K562 (cell line): ENCODE data around the gene TMEM143. TPM values are rescaled to one million over a fixed set of nuclear protein-coding genes. Genes with fewer than 3 reads are reported as not detected.

Experiments
- ATAC-seq: fragments of 200-7000 bp; cut with Tn5 transposase; 3 replicates; pipeline ENCODE4 v1.9.1; 2020; ENCODE audit warnings: moderate library complexity
- BruUV-seq: library from RNA; stranded (reverse); fragments of 400-500 nt; replicated peaks from 2 replicates; lab custom pipeline; 2021; lab: Mats Ljungman, UMichigan
- CTCF ChIA-PET: fragments of 300-600 bp; formaldehyde crosslinking; extraction: SDS; loops from one replicate; lab custom pipeline; 2021; ENCODE audit warnings: low intra/inter-chr PET ratio; lab: Yijun Ruan, JAX
- POLR2A ChIA-PET: fragments of 300-600, 350-650 bp; sonication (Branson Sonifier 250); formaldehyde crosslinking; extraction: SDS; loops from one replicate; lab custom pipeline; 2021; ENCODE audit warnings: antibody characterized with exemption, inconsistent platforms; lab: Yijun Ruan, JAX
- DNase-seq, 4 experiments: peaks; one replicate each; pipeline versions ENCODE4 v3.0.0 to v3.0.0-alpha.2; 2011 to 2018; ENCODE audit warnings: low spot score in 3 of 4, mixed read lengths in 3 of 4; ENCODE audit errors: extremely low read depth in 1 of 4
- FAIRE-seq: peaks from 2 replicates; lab custom pipeline; 2011; peaks lifted over from hg19 to GRCh38; lab: Jason Lieb, UNC
- H2AFZ ChIP-seq: 2 replicates; pipeline ENCODE4 v1.6.0; 2011; ENCODE audit warnings: low read depth, low read length, control low read depth, inconsistent platforms
- H3K27ac ChIP-seq: fragments of 200-600 bp; 3 replicates; pipeline ENCODE4 v1.8.0; 2011; ENCODE audit warnings: low read depth, mild to moderate bottlenecking, control low read depth, inconsistent platforms, low read length, moderate library complexity, mixed read lengths; ENCODE audit errors: extremely low read depth
- H3K27me3 ChIP-seq, 2 experiments: fragments of 300-600 bp in 1 of 2; 2 replicates in 1 of 2; 3 replicates in 1 of 2; pipeline versions ENCODE4 v1.6.0 to v1.8.0; 2011; ENCODE audit warnings: inconsistent platforms in 2 of 2, low read length in 2 of 2, mild to moderate bottlenecking in 1 of 2, mixed read lengths in 1 of 2, moderate library complexity in 1 of 2; ENCODE audit not compliant: control insufficient read depth in 2 of 2, insufficient read depth in 2 of 2
- H3K36me3 ChIP-seq: fragments of 300-600 bp; 3 replicates; pipeline ENCODE4 v1.8.0; 2011; ENCODE audit warnings: mild to moderate bottlenecking, low read length, inconsistent platforms; ENCODE audit not compliant: control insufficient read depth, insufficient read depth
- H3K4me1 ChIP-seq, 2 experiments: fragments of 200-600 bp in 1 of 2; replicated peaks in 1 of 2; 2 replicates in 1 of 2; 3 replicates in 1 of 2; pipeline versions ENCODE4 v1.5.1 to v1.8.0; 2011; ENCODE audit warnings: inconsistent platforms in 2 of 2, low read length in 2 of 2, mild to moderate bottlenecking in 1 of 2, mixed read lengths in 1 of 2, moderate library complexity in 1 of 2; ENCODE audit not compliant: control insufficient read depth in 2 of 2, insufficient read depth in 2 of 2
- H3K4me2 ChIP-seq: 2 replicates; pipeline ENCODE4 v1.6.1; 2011; ENCODE audit warnings: low read length, control low read depth, inconsistent platforms, mixed read lengths; ENCODE audit not compliant: insufficient read depth
- H3K4me3 ChIP-seq: fragments of 200-600 bp; sonication (generic), shearing (Covaris generic); 2 replicates; pipeline ENCODE4 v1.5.1; 2016; ENCODE audit warnings: control low read depth, inconsistent platforms
- H3K79me2 ChIP-seq: fragments of 200-600 bp; 3 replicates; pipeline ENCODE4 v1.8.0; 2011; ENCODE audit warnings: low read length, inconsistent platforms; ENCODE audit not compliant: control insufficient read depth, insufficient read depth
- H3K9ac ChIP-seq, 2 experiments: 2 replicates each; pipeline versions ENCODE4 v1.6.0 to v1.6.1; 2011; ENCODE audit warnings: low read depth in 2 of 2, low read length in 2 of 2, control low read depth in 1 of 2, inconsistent platforms in 1 of 2, mild to moderate bottlenecking in 1 of 2, mixed read lengths in 1 of 2; ENCODE audit not compliant: insufficient read depth in 1 of 2
- H3K9me1 ChIP-seq: one replicate; pipeline ENCODE4 v1.6.0; 2011; ENCODE audit warnings: inconsistent platforms, mild to moderate bottlenecking, low read length, moderate library complexity; ENCODE audit not compliant: control insufficient read depth, insufficient read depth
- H3K9me3 ChIP-seq: replicated peaks from 2 replicates; pipeline ENCODE4 v1.5.1; 2011; ENCODE audit warnings: low read depth, low read length, inconsistent platforms; ENCODE audit not compliant: control insufficient read depth, insufficient read depth
- H4K20me1 ChIP-seq: replicated peaks from 2 replicates; pipeline ENCODE4 v1.6.1; 2011; ENCODE audit warnings: low read length, inconsistent platforms, mixed read lengths; ENCODE audit not compliant: control insufficient read depth, insufficient read depth
- ATF1 ChIP-seq, 2 experiments: fragments of 450-650 bp in 1 of 2; IDR thresholded peaks; 2 replicates each; pipeline ENCODE4 v1.6.1; 2016; ENCODE audit warnings: missing compliant biosample characterization in 1 of 2, missing genetic modification characterization in 1 of 2
- BDP1 ChIP-seq: IDR thresholded peaks from 3 replicates; pipeline ENCODE4 v1.6.1; 2011; ENCODE audit not compliant: insufficient read length, insufficient read depth
- KLF6 ChIP-seq: fragments of 250-450 bp; sonication (Bioruptor Pico); IDR thresholded peaks from 2 replicates; pipeline ENCODE4 v1.4.0; 2020; ENCODE audit warnings: mild to moderate bottlenecking, moderate library complexity, borderline replicate concordance
- NFATC3 ChIP-seq: fragments of 450-650 bp; IDR thresholded peaks from 2 replicates; pipeline ENCODE4 v1.6.1; 2017; ENCODE audit warnings: mild to moderate bottlenecking
- NR2F6 ChIP-seq: fragments of 450-650 bp; formaldehyde crosslinking; IDR thresholded peaks from 2 replicates; pipeline ENCODE4 v1.4.0; 2020; ENCODE audit warnings: mild to moderate bottlenecking
- PRMT5 ChIP-seq: sonication (generic); formaldehyde crosslinking; IDR thresholded peaks from 2 replicates; pipeline ENCODE4 v1.5.0; 2020; ENCODE audit warnings: missing genetic modification reagents
- SAP30 ChIP-seq: fragments of 200-600 bp; sonication (generic); IDR thresholded peaks from 2 replicates; pipeline ENCODE4 v1.6.1; 2012; ENCODE audit warnings: borderline replicate concordance, low read depth, mild to moderate bottlenecking, moderate library complexity, low read length, control low read depth, inconsistent platforms; ENCODE audit not compliant: insufficient read depth, poor library complexity, severe bottlenecking
- ZBTB26 ChIP-seq: fragments of 450-650 bp; formaldehyde crosslinking; IDR thresholded peaks from 2 replicates; pipeline ENCODE4 v1.4.0; 2022; ENCODE audit warnings: missing genetic modification characterization
- ZNF239 ChIP-seq: fragments of 250-450 bp; sonication (Bioruptor Pico); IDR thresholded peaks from 2 replicates; pipeline ENCODE4 v1.4.0; 2020; ENCODE audit warnings: mild to moderate bottlenecking
- ZNF347 ChIP-seq: fragments of 450-650 bp; formaldehyde crosslinking; IDR thresholded peaks from 2 replicates; pipeline ENCODE4 v1.4.0; 2020; ENCODE audit warnings: low read depth, mild to moderate bottlenecking, moderate library complexity
- WGBS: fragments of 100-300 bp; shearing (Covaris generic); methylation state at CpG from one replicate; pipeline ENCODE4 v1.1.6; 2016; ENCODE audit warnings: low coverage, mixed read lengths; ENCODE audit not compliant: insufficient coverage; ENCODE audit errors: missing lambda C conversion rate; 5-methylcytosine and 5-hydroxymethylcytosine counted together
- in situ Hi-C: fragments of 300-500 bp; cut with MboI; formaldehyde crosslinking; loops from 4 replicates; pipeline ENCODE4 v1.15.0; 2018; ENCODE audit warnings: inconsistent platforms, mixed read lengths
- intact Hi-C: fragments of 100-400 bp; cut with micrococcal nuclease; formaldehyde crosslinking; loops from 2 replicates; pipeline ENCODE4 v1.14.2; 2022
- polyA plus RNA-seq, 8 experiments: library from polyadenylated mRNA; depleted of rRNA in 4 of 8; stranded (reverse) in 5 of 8; unstranded in 3 of 8; fragments of >200 nt; fragmentation: Nextera tagmentation in 2 of 8; fragmentation: Illumina TruSeq in 1 of 8; extraction: Ambion mirVana in 2 of 8; extraction: Trizol in 1 of 8; gene quantifications; 2 replicates each; pipeline versions ENCODE4 v1.2.1 to v1.2.3, GENCODE V29; 2011 to 2014; ENCODE audit warnings: inconsistent platforms in 1 of 8, missing spikeins in 1 of 8
- total RNA-seq, 7 experiments: library from RNA; depleted of rRNA in 6 of 7; stranded (reverse); fragments of >200 nt in 6 of 7; fragmentation: Illumina TruSeq in 2 of 7; extraction: Trizol in 2 of 7; gene quantifications; 2 replicates each; pipeline versions ENCODE4 v1.2.1 to v1.2.3, GENCODE V29; 2011 to 2021; ENCODE audit warnings: low replicate concordance in 1 of 7
- TF ChIP-seq, protein P1 (sequence below): fragments of 450-650 bp; IDR thresholded peaks from 2 replicates; pipeline ENCODE4 v1.6.1; 2016; ENCODE audit warnings: antibody characterized with exemption
- TF ChIP-seq, protein P2 (sequence below): sonication (generic); formaldehyde crosslinking; IDR thresholded peaks from 2 replicates; pipeline ENCODE4 v1.8.0; 2022; ENCODE audit warnings: mild to moderate bottlenecking, low read depth, missing genetic modification reagents

TMEM143 gene
- total and polyA plus RNA-seq, 9 of the 15 experiments (the other 6 are each of a cell fraction or from before 2014, with no cell fraction given), result 0.66 to 8.8 (median 4.3) TPM

DNA sequence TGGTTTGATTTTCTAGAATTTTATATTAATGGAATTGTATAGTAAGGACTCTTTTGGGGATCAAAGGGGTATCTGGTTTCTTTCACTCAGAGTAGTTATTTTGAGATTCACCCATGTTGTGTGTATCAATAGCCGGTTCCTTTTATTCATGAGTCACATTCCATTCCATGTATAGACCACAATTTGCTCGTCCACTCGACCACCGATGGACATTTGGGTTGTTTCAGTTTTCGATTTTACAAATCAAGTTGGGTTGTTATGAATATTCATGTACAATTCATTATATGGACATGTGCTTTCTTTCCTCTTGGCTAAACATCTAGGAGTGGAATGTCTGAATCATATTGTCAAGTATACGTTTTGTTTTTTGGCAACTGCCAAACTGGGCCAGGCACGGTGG lies 48.0 kb downstream of the TMEM143 start:
- peaks cover 12 to 14% of the 10 kb centered on the region in 2 experiments for H3K4me1 ChIP-seq
- FAIRE-seq (no peak), ATAC-seq (no peak)
- no peaks in the 10 kb centered on the region for H4K20me1 ChIP-seq
- in situ Hi-C loops (loop anchor here (5.0 kb wide), 1 partner anchor 272 kb away; no protein-coding TSS in a partner anchor), intact Hi-C loops (loop anchor here (2.0 kb wide), 1 partner anchor 17 kb away; no protein-coding TSS in a partner anchor)
- POLR2A ChIA-PET, result no interaction called here
- H3K79me2 ChIP-seq, result no peaks in the 10 kb centered on the region
- no peak overlapping the region for H3K4me2 ChIP-seq
- H3K4me3 ChIP-seq, result no peak overlapping the region
- no peak overlapping the region for H3K27ac ChIP-seq
- no peak overlapping the region for H3K9ac ChIP-seq
- no peaks in the 10 kb centered on the region for H3K9me3 ChIP-seq
- no peaks in the 10 kb centered on the region for H3K9me1 ChIP-seq
- TF ChIP-seq, protein P1, sequence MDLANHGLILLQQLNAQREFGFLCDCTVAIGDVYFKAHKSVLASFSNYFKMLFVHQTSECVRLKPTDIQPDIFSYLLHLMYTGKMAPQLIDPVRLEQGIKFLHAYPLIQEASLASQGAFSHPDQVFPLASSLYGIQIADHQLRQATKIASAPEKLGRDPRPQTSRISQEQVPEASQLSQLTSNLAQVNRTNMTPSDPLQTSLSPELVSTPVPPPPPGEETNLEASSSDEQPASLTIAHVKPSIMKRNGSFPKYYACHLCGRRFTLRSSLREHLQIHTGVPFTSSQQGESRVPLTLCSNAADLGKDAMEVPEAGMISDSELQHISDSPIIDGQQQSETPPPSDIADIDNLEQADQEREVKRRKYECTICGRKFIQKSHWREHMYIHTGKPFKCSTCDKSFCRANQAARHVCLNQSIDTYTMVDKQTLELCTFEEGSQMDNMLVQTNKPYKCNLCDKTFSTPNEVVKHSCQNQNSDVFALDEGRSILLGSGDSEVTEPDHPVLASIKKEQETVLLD, result no peak
- TF ChIP-seq ATF1 (CRISPR knock-in tag; IDR thresholded peaks at IDR 0.05), result no peak
- TF ChIP-seq ATF1 (tag; IDR thresholded peaks at IDR 0.05), result no peak
- TF ChIP-seq NR2F6 (CRISPR knock-in tag), result no peak
- TF ChIP-seq NFATC3, result no peak
- TF ChIP-seq, all 486 proteins: peak for 0
- no peaks in the 10 kb centered on the region for H3K36me3 ChIP-seq
- WGBS, result 52% methylated on average over 7 of the region's 7 CpGs
- no TSS peak for BruUV-seq
- CTCF ChIA-PET, result interaction anchor here (0.6 kb wide), 1 partner anchor 50 kb away, joined by 3 read pairs; no protein-coding TSS in a partner anchor
- DNase-seq, result no peak
- H2AFZ ChIP-seq, result no peak overlapping the region
- H3K27me3 ChIP-seq, result no peaks in the 10 kb centered on the region; a peak in 1 of 5 replicates

DNA sequence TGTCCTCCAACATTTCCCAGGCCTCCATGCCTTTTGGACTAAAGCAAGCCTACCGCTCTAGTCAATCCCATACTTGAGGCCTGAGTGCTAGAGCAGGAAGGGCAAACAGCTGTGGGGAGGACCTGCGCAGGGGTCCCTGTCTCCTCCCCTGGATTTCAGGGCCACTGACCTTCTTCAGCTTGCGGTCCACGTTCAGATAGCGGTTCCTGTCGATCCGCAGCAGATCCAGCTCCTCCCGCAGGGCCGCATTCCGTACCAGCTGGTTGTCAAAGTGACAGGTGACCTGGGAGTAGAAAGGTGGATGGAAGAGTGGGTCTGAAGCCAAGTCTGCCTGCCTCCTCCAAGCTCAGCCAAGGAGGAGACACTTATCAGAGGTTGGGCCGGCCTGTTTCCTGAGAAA lies 52.4 kb downstream of the TMEM143 start:
- Histone ChIP-seq H4K20me1 (no peaks in the 10 kb centered on the region), H3K79me2 (no peaks in the 10 kb centered on the region), H3K9me3 (no peaks in the 10 kb centered on the region), H2AFZ (no peak overlapping the region), H3K4me1 (peaks cover 14 to 16% of the 10 kb centered on the region in 2 experiments), H3K4me3 (no peak overlapping the region), H3K9ac (no peak overlapping the region), H3K9me1 (no peaks in the 10 kb centered on the region), H3K27me3 (no peaks in the 10 kb centered on the region; a peak in 2 of 5 replicates), H3K36me3 (no peaks in the 10 kb centered on the region), H3K4me2 (no peak overlapping the region), H3K27ac (no peak overlapping the region)
- POLR2A ChIA-PET, result no interaction called here
- BruUV-seq, result no TSS peak
- intact Hi-C loops, result no loop called here
- CTCF ChIA-PET, result no interaction called here
- FAIRE-seq (no peak), ATAC-seq (no peak), DNase-seq (no peak)
- in situ Hi-C loops, result no loop called here
- 74% methylated on average over 11 of the region's 11 CpGs for WGBS
- TF ChIP-seq, protein P2, sequence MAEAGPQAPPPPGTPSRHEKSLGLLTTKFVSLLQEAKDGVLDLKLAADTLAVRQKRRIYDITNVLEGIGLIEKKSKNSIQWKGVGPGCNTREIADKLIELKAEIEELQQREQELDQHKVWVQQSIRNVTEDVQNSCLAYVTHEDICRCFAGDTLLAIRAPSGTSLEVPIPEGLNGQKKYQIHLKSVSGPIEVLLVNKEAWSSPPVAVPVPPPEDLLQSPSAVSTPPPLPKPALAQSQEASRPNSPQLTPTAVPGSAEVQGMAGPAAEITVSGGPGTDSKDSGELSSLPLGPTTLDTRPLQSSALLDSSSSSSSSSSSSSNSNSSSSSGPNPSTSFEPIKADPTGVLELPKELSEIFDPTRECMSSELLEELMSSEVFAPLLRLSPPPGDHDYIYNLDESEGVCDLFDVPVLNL (CRISPR knock-in tag), result no peak
- TF ChIP-seq ZBTB26 (CRISPR knock-in tag) (no peak), ZNF347 (CRISPR knock-in tag) (no peak), KLF6 (CRISPR knock-in tag) (no peak), ZNF239 (CRISPR knock-in tag) (no peak), SAP30 (no peak), BDP1 (no peak), PRMT5 (CRISPR knock-in tag) (no peak)
